DOHH2 (cell line): Measurements from ENCODE around the gene UBE2I.

ENCODE experiments used
- CTCF ChIP-seq: fragments of 200-600 bp; sonication (generic); IDR thresholded peaks from one replicate; pipeline ENCODE4 v1.5.1; 2014; ENCODE audit warnings: antibody characterized with exemption, mild to moderate bottlenecking, low read depth, low read length; ENCODE audit not compliant: poor library complexity, severe bottlenecking
- EZH2phosphoT487 ChIP-seq: fragments of 200-600 bp; sonication (generic); IDR thresholded peaks from 2 replicates; pipeline ENCODE4 v1.6.1; 2017; ENCODE audit warnings: borderline replicate concordance, mild to moderate bottlenecking, antibody characterized with exemption, low read length, moderate library complexity, mixed read lengths

GRCh38 chr16:1347962-1348361, 38.5 kb downstream of the UBE2I start:
- no peak for TF ChIP-seq CTCF
- TF ChIP-seq EZH2phosphoT487: no peak
